Calu3 (cell line): ENCODE data around the gene DPPA4. TPM values are rescaled to one million over a fixed set of nuclear protein-coding genes. Genes with fewer than 3 reads are reported as not detected.

Experiments used
- BruUV-seq: library from RNA; stranded (reverse); fragments of 400-500 nt; replicated peaks from 2 replicates; lab custom pipeline; 2021; lab: Mats Ljungman, UMichigan
- CTCF ChIA-PET: fragments of 300-600 bp; sonication (Branson Sonifier 250); formaldehyde crosslinking; loops from one replicate; lab custom pipeline; 2022; ENCODE audit warnings: antibody characterized with exemption; lab: Charles Lee
- DNase-seq: peaks from one replicate; pipeline ENCODE4 v3.0.0; 2022
- H3K27ac Mint-ChIP-seq: one replicate; pipeline ENCODE4 v1.8.0; 2022; ENCODE audit warnings: mixed read lengths; ENCODE audit not compliant: unreplicated experiment
- H3K27me3 Mint-ChIP-seq: one replicate; pipeline ENCODE4 v1.8.0; 2022; ENCODE audit warnings: mixed read lengths; ENCODE audit not compliant: unreplicated experiment
- H3K36me3 Mint-ChIP-seq: one replicate; pipeline ENCODE4 v1.8.0; 2022; ENCODE audit warnings: mild to moderate bottlenecking, moderate library complexity, mixed read lengths; ENCODE audit not compliant: insufficient read depth, unreplicated experiment
- H3K4me1 Mint-ChIP-seq: one replicate; pipeline ENCODE4 v1.8.0; 2022; ENCODE audit warnings: mild to moderate bottlenecking, low read depth, mixed read lengths; ENCODE audit not compliant: unreplicated experiment
- H3K4me3 Mint-ChIP-seq: one replicate; pipeline ENCODE4 v1.8.0; 2022; ENCODE audit warnings: mild to moderate bottlenecking, low read depth, moderate library complexity, mixed read lengths; ENCODE audit not compliant: unreplicated experiment
- H3K9me3 Mint-ChIP-seq: one replicate; pipeline ENCODE4 v1.8.0; 2022; ENCODE audit warnings: low read depth, mixed read lengths; ENCODE audit not compliant: unreplicated experiment
- CTCF ChIP-seq: fragments of 200-600 bp; IDR thresholded peaks from one replicate; pipeline ENCODE4 v1.8.0; 2022; ENCODE audit warnings: antibody characterized with exemption; ENCODE audit not compliant: unreplicated experiment
- intact Hi-C: fragments of 100-400 bp; cut with micrococcal nuclease; formaldehyde crosslinking; loops from one replicate; pipeline ENCODE4 v1.10.0; 2022; ENCODE audit not compliant: unreplicated experiment
- total RNA-seq: library from RNA; stranded (reverse); gene quantifications from 2 replicates; pipeline ENCODE4 v1.2.3, GENCODE V29; 2022

Gene DPPA4
- total RNA-seq, 1 experiment from 2014 or later: not detected

- H3K4me1 Mint-ChIP-seq: peaks cover 8% of the 10 kb centered on the region
Measured at GRCh38 chr3:109338322-109338721, 976 bp upstream of the DPPA4 start.

GRCh38 chr3:109336291-109336861, 970 bp downstream of the DPPA4 start:
- Mint-ChIP-seq H3K9me3 (peaks cover 2% of the 10 kb centered on the region), H3K4me3 (no peak overlapping the region), H3K36me3 (no peaks in the 10 kb centered on the region), H3K27me3 (no peaks in the 10 kb centered on the region), H3K27ac (no peak overlapping the region), H3K4me1 (peaks cover 8% of the 10 kb centered on the region)
- TF ChIP-seq CTCF: no peak
- no peak for DNase-seq
- intact Hi-C loops: no loop called here
- no TSS peak for BruUV-seq
- CTCF ChIA-PET: interaction anchor here (0.6 kb wide), 1 partner anchor 218 kb away, joined by 3 read pairs; no protein-coding TSS in a partner anchor

More at GRCh38 chr3:109338322-109338721, 976 bp upstream of the DPPA4 start:
- intact Hi-C loops: no loop called here
- Mint-ChIP-seq H3K36me3 (no peaks in the 10 kb centered on the region), H3K27me3 (no peaks in the 10 kb centered on the region), H3K27ac (no peak overlapping the region), H3K9me3 (peaks cover 2% of the 10 kb centered on the region), H3K4me3 (no peak overlapping the region)
- CTCF ChIA-PET: no interaction called here
- DNase-seq: no peak
- BruUV-seq: no TSS peak
- no peak for TF ChIP-seq CTCF

- peaks cover 2% of the 10 kb centered on the region for H3K9me3 Mint-ChIP-seq
- no peaks in the 10 kb centered on the region for H3K27me3 Mint-ChIP-seq
- peaks cover 8% of the 10 kb centered on the region for H3K4me1 Mint-ChIP-seq
- no TSS peak for BruUV-seq
- no peak overlapping the region for H3K27ac Mint-ChIP-seq
- H3K36me3 Mint-ChIP-seq: no peaks in the 10 kb centered on the region
- no peak overlapping the region for H3K4me3 Mint-ChIP-seq
- no peak for DNase-seq
- CTCF ChIA-PET: no interaction called here
- intact Hi-C loops: no loop called here
- no peak for TF ChIP-seq CTCF
Measured at GRCh38 chr3:109334572-109334971, 2.8 kb downstream of the DPPA4 start.

- Mint-ChIP-seq H3K9me3 (no peaks in the 10 kb centered on the region), H3K36me3 (no peaks in the 10 kb centered on the region), H3K27me3 (no peaks in the 10 kb centered on the region), H3K4me3 (no peak overlapping the region), H3K4me1 (no peaks in the 10 kb centered on the region), H3K27ac (no peak overlapping the region)
- no TSS peak for BruUV-seq
- intact Hi-C loops: no loop called here
- no peak for TF ChIP-seq CTCF
- CTCF ChIA-PET: interaction anchor here (0.7 kb wide), 1 partner anchor 273 kb away, joined by 5 read pairs; no protein-coding TSS in a partner anchor
- no peak for DNase-seq
Measured at GRCh38 chr3:109331692-109332091, 5.7 kb downstream of the DPPA4 start.
